Duodenal mucosa (tissue), 2 donors: Measurements from ENCODE around the gene UCK2.

Experiments used
- H3K27ac ChIP-seq: one replicate; pipeline ENCODE4 v1.7.0; 2013; ENCODE audit warnings: low read depth, low read length
- H3K27me3 ChIP-seq, 2 donors: one replicate each; pipeline ENCODE4 v1.7.0; 2013; ENCODE audit warnings: low read length in 2 of 2, control low read depth in 1 of 2; ENCODE audit not compliant: insufficient read depth in 2 of 2, control insufficient read depth in 1 of 2
- H3K36me3 ChIP-seq, 2 donors: one replicate each; pipeline ENCODE4 v1.7.0; 2013; ENCODE audit warnings: low read length in 2 of 2, control low read depth in 1 of 2; ENCODE audit not compliant: insufficient read depth in 2 of 2, control insufficient read depth in 1 of 2
- H3K4me1 ChIP-seq, 2 donors: one replicate each; pipeline ENCODE4 v1.7.0; 2013; ENCODE audit warnings: low read length in 2 of 2, control low read depth in 1 of 2; ENCODE audit not compliant: insufficient read depth in 2 of 2, control insufficient read depth in 1 of 2
- H3K4me3 ChIP-seq, 2 donors: one replicate each; pipeline ENCODE4 v1.7.0; 2013; ENCODE audit warnings: low read length in 2 of 2, low read depth in 1 of 2
- H3K9ac ChIP-seq, 2 donors: one replicate each; pipeline ENCODE4 v1.7.0; 2013; ENCODE audit warnings: low read length in 2 of 2, low read depth in 1 of 2
- H3K9me3 ChIP-seq, 2 donors: one replicate each; pipeline ENCODE4 v1.7.0; 2013; ENCODE audit warnings: low read length in 2 of 2, control low read depth in 1 of 2; ENCODE audit not compliant: control insufficient read depth in 1 of 2

UCK2 gene

GRCh38 chr1:165886193-165886592, 58.8 kb downstream of the UCK2 start:
- peaks cover 4 to 13% of the 10 kb centered on the region in 2 donors for H3K36me3 ChIP-seq
- H3K4me3 ChIP-seq, result no peak overlapping the region
- no peaks in the 10 kb centered on the region for H3K9me3 ChIP-seq
- H3K27ac ChIP-seq, result no peak overlapping the region
- no peaks in the 10 kb centered on the region for H3K27me3 ChIP-seq
- H3K9ac ChIP-seq, result no peak overlapping the region
- H3K4me1 ChIP-seq, result peaks cover 34 to 35% of the 10 kb centered on the region in 2 donors

- no peaks in the 10 kb centered on the region for H3K9me3 ChIP-seq
- no peak overlapping the region for H3K27ac ChIP-seq
- H3K9ac ChIP-seq, result no peak overlapping the region
- no peaks in the 10 kb centered on the region for H3K27me3 ChIP-seq
- H3K4me1 ChIP-seq, result peaks cover 34 to 35% of the 10 kb centered on the region in 2 donors
- H3K36me3 ChIP-seq, result peaks cover 6 to 21% of the 10 kb centered on the region in 2 donors
- no peak overlapping the region for H3K4me3 ChIP-seq
Measured at GRCh38 chr1:165886983-165887382, 59.6 kb downstream of the UCK2 start.

GRCh38 chr1:165887877-165888551, 60.6 kb downstream of the UCK2 start:
- Histone ChIP-seq H3K9me3 (no peaks in the 10 kb centered on the region), H3K27me3 (no peaks in the 10 kb centered on the region), H3K4me3 (no peak overlapping the region), H3K9ac (no peak overlapping the region), H3K27ac (no peak overlapping the region), H3K4me1 (peaks cover 34 to 35% of the 10 kb centered on the region in 2 donors), H3K36me3 (peaks cover 6 to 26% of the 10 kb centered on the region in 2 donors)

GRCh38 chr1:165888552-165888920, 61.1 kb downstream of the UCK2 start:
- H3K9ac ChIP-seq, result no peak overlapping the region
- H3K9me3 ChIP-seq, result no peaks in the 10 kb centered on the region
- peaks cover 32 to 35% of the 10 kb centered on the region in 2 donors for H3K4me1 ChIP-seq
- no peak overlapping the region for H3K27ac ChIP-seq
- no peak overlapping the region for H3K4me3 ChIP-seq
- peaks cover 6 to 30% of the 10 kb centered on the region in 2 donors for H3K36me3 ChIP-seq
- no peaks in the 10 kb centered on the region for H3K27me3 ChIP-seq

- Histone ChIP-seq H3K4me1 (peaks cover 13 to 16% of the 10 kb centered on the region in 2 donors), H3K9ac (no peak overlapping the region)
Measured at GRCh38 chr1:165890684-165891083, 63.3 kb downstream of the UCK2 start.

GRCh38 chr1:165891111-165891860, 63.9 kb downstream of the UCK2 start:
- H3K4me3 ChIP-seq, result no peak overlapping the region
- no peak overlapping the region for H3K27ac ChIP-seq
- peaks cover 13 to 16% of the 10 kb centered on the region in 2 donors for H3K4me1 ChIP-seq
- H3K9ac ChIP-seq, result no peak overlapping the region
- H3K9me3 ChIP-seq, result no peaks in the 10 kb centered on the region
- H3K27me3 ChIP-seq, result no peaks in the 10 kb centered on the region
- H3K36me3 ChIP-seq, result peaks cover 10 to 48% of the 10 kb centered on the region in 2 donors

More at GRCh38 chr1:165890684-165891083, 63.3 kb downstream of the UCK2 start:
- H3K27me3 ChIP-seq, result no peaks in the 10 kb centered on the region
- H3K36me3 ChIP-seq, result peaks cover 6 to 42% of the 10 kb centered on the region in 2 donors
- H3K27ac ChIP-seq, result no peak overlapping the region
- no peaks in the 10 kb centered on the region for H3K9me3 ChIP-seq
- H3K4me3 ChIP-seq, result no peak overlapping the region

GRCh38 chr1:165892935-165893334, 65.5 kb downstream of the UCK2 start:
- Histone ChIP-seq H3K9ac (no peak overlapping the region), H3K27ac (no peak overlapping the region), H3K9me3 (no peaks in the 10 kb centered on the region), H3K36me3 (peaks cover 19 to 64% of the 10 kb centered on the region in 2 donors), H3K4me1 (peaks cover 0 to 3% of the 10 kb centered on the region in 2 donors), H3K27me3 (no peaks in the 10 kb centered on the region), H3K4me3 (no peak overlapping the region)

GRCh38 chr1:165893507-165893906, 66.1 kb downstream of the UCK2 start:
- H3K4me1 ChIP-seq, result no peaks in the 10 kb centered on the region
- H3K27me3 ChIP-seq, result no peaks in the 10 kb centered on the region
- H3K4me3 ChIP-seq, result no peak overlapping the region
- H3K9me3 ChIP-seq, result no peaks in the 10 kb centered on the region
- H3K9ac ChIP-seq, result no peak overlapping the region
- no peak overlapping the region for H3K27ac ChIP-seq
- peaks cover 19 to 69% of the 10 kb centered on the region in 2 donors for H3K36me3 ChIP-seq

GRCh38 chr1:165894591-165894990, 67.2 kb downstream of the UCK2 start:
- Histone ChIP-seq H3K9ac (no peak overlapping the region), H3K9me3 (no peaks in the 10 kb centered on the region), H3K27me3 (no peaks in the 10 kb centered on the region), H3K4me3 (no peak overlapping the region), H3K4me1 (peaks cover 1% of the 10 kb centered on the region in 2 donors), H3K36me3 (peaks cover 19 to 72% of the 10 kb centered on the region in 2 donors), H3K27ac (no peak overlapping the region)

GRCh38 chr1:165895451-165895871, 68.0 kb downstream of the UCK2 start:
- Histone ChIP-seq H3K4me3 (no peak overlapping the region), H3K27ac (no peak overlapping the region), H3K9ac (no peak overlapping the region), H3K9me3 (no peaks in the 10 kb centered on the region), H3K36me3 (peaks cover 19 to 69% of the 10 kb centered on the region in 2 donors), H3K27me3 (no peaks in the 10 kb centered on the region), H3K4me1 (peaks cover 10% of the 10 kb centered on the region in 2 donors)
